HepG2 (cell line): ENCODE results near the gene MYH7B. TPM values are rescaled to one million over a fixed set of nuclear protein-coding genes. Genes with fewer than 3 reads are reported as not detected.
A peak's percentile ranks its signal among the peaks of the same experiment; 100 is the strongest.

Source experiments
- ATAC-seq: fragments of 200-7000 bp; cut with Tn5 transposase; 3 replicates; pipeline ENCODE4 v1.9.1; 2020; ENCODE audit warnings: mild to moderate bottlenecking, moderate library complexity
- BruUV-seq: library from RNA; stranded (reverse); fragments of 400-500 nt; replicated peaks from 2 replicates; lab custom pipeline; 2021; lab: Mats Ljungman, UMichigan
- CTCF ChIA-PET: fragments of 300-600 bp; formaldehyde crosslinking; extraction: SDS; loops from one replicate; lab custom pipeline; 2021; ENCODE audit warnings: low total read pairs, inconsistent platforms, low intra/inter-chr PET ratio; lab: Yijun Ruan, JAX
- POLR2A ChIA-PET: fragments of 350-600 bp; sonication (Branson Sonifier 250); formaldehyde crosslinking; loops from one replicate; lab custom pipeline; 2020; ENCODE audit warnings: antibody characterized with exemption, inconsistent platforms; lab: Yijun Ruan, JAX
- DNase-seq: peaks from one replicate; pipeline ENCODE4 v3.0.0-alpha.2; 2015; ENCODE audit warnings: low spot score
- FAIRE-seq: peaks from 3 replicates; lab custom pipeline; 2011; peaks lifted over from hg19 to GRCh38; lab: Jason Lieb, UNC
- H2AFZ ChIP-seq: one replicate; pipeline ENCODE4 v1.6.1; 2011; ENCODE audit warnings: low read length, inconsistent platforms
- H3K27ac ChIP-seq: fragments of 300-600 bp; 3 replicates; pipeline ENCODE4 v1.8.0; 2011; ENCODE audit warnings: mixed run types, mild to moderate bottlenecking, mixed read lengths, low read length, inconsistent platforms; ENCODE audit not compliant: insufficient read depth; ENCODE audit errors: extremely low read length
- H3K27me3 ChIP-seq, 2 experiments: fragments of 200-600 bp in 1 of 2; 2 replicates in 1 of 2; 3 replicates in 1 of 2; pipeline versions ENCODE4 v1.6.0 to v1.8.0; 2011; ENCODE audit warnings: low read length in 2 of 2, mild to moderate bottlenecking in 2 of 2, moderate library complexity in 2 of 2, inconsistent platforms in 1 of 2; ENCODE audit not compliant: insufficient read depth in 2 of 2, control insufficient read depth in 1 of 2
- H3K36me3 ChIP-seq, 2 experiments: fragments of 200-600 bp in 1 of 2; replicated peaks in 1 of 2; 2 replicates in 1 of 2; 3 replicates in 1 of 2; pipeline versions ENCODE4 v1.5.1 to v1.8.0; 2011; ENCODE audit warnings: low read length in 2 of 2, inconsistent platforms in 1 of 2; ENCODE audit not compliant: insufficient read depth in 2 of 2, control insufficient read depth in 1 of 2
- H3K4me1 ChIP-seq: 2 replicates; pipeline ENCODE4 v1.5.1; 2012; ENCODE audit warnings: low read length, inconsistent platforms; ENCODE audit not compliant: insufficient read depth
- H3K4me2 ChIP-seq: 2 replicates; pipeline ENCODE4 v1.6.0; 2011; ENCODE audit warnings: low read depth, low read length, inconsistent platforms
- H3K4me3 ChIP-seq, 3 experiments: fragments of 200-600 bp in 1 of 3; sonication (generic), shearing (Covaris generic) in 1 of 3; replicated peaks in 1 of 3; 2 replicates each; pipeline ENCODE4 v1.5.1; 2011 to 2016; ENCODE audit warnings: low read length in 3 of 3, inconsistent platforms in 2 of 3, low read depth in 2 of 3, mild to moderate bottlenecking in 2 of 3, control low read depth in 1 of 3, mixed read lengths in 1 of 3; ENCODE audit not compliant: insufficient read depth in 1 of 3
- H3K79me2 ChIP-seq: one replicate; pipeline ENCODE4 v1.6.1; 2011; ENCODE audit warnings: low read length, inconsistent platforms; ENCODE audit not compliant: insufficient read depth
- H3K9ac ChIP-seq: 2 replicates; pipeline ENCODE4 v1.6.0; 2011; ENCODE audit warnings: mild to moderate bottlenecking, low read depth, low read length, inconsistent platforms; ENCODE audit not compliant: insufficient read depth
- H3K9me3 ChIP-seq: 2 replicates; pipeline ENCODE4 v1.5.1; 2012; ENCODE audit warnings: mild to moderate bottlenecking, low read length
- H4K20me1 ChIP-seq: 2 replicates; pipeline ENCODE4 v1.6.0; 2011; ENCODE audit warnings: inconsistent platforms, mild to moderate bottlenecking, low read length, moderate library complexity; ENCODE audit not compliant: insufficient read depth
- AGO1 ChIP-seq: fragments of 200-400 bp; formaldehyde crosslinking; IDR thresholded peaks from 2 replicates; pipeline ENCODE4 v1.6.1; 2017; ENCODE audit warnings: mild to moderate bottlenecking, low read depth, low read length, moderate library complexity; ENCODE audit not compliant: poor library complexity, severe bottlenecking
- AGO2 ChIP-seq: fragments of 200-400 bp; formaldehyde crosslinking; optimal IDR thresholded peaks from 2 replicates; pipeline ENCODE3; 2017; ENCODE audit warnings: mild to moderate bottlenecking, low read depth, low read length, moderate library complexity
- CBX1 ChIP-seq: IDR thresholded peaks from one replicate; pipeline ENCODE4 v1.6.1; 2016; ENCODE audit warnings: antibody characterized with exemption, low read depth
- NFKB2 ChIP-seq: sonication (generic); formaldehyde crosslinking; IDR thresholded peaks from 2 replicates; pipeline ENCODE4 v1.4.0; 2020; ENCODE audit warnings: missing genetic modification reagents, borderline replicate concordance
- NR2F6 ChIP-seq, 2 experiments: IDR thresholded peaks; 2 replicates each; pipeline ENCODE4 v1.6.1; 2016; ENCODE audit warnings: antibody characterized with exemption in 1 of 2, mild to moderate bottlenecking in 1 of 2
- PAF1 ChIP-seq: IDR thresholded peaks from 2 replicates; pipeline ENCODE4 v1.6.1; 2016; ENCODE audit warnings: missing genetic modification reagents, missing compliant biosample characterization
- RBM22 ChIP-seq: fragments of 200-400 bp; formaldehyde crosslinking; optimal IDR thresholded peaks from 2 replicates; pipeline ENCODE3; 2017; ENCODE audit warnings: mild to moderate bottlenecking, low read length, moderate library complexity
- ZC3H13 ChIP-seq: sonication (generic); formaldehyde crosslinking; IDR thresholded peaks from 2 replicates; pipeline ENCODE4 v1.8.1; 2023; ENCODE audit warnings: mild to moderate bottlenecking, missing genetic modification reagents, moderate library complexity
- ZNF460 ChIP-seq: sonication (generic); formaldehyde crosslinking; IDR thresholded peaks from 2 replicates; pipeline ENCODE4 v1.5.1; 2020; ENCODE audit warnings: missing genetic modification reagents, mild to moderate bottlenecking, borderline replicate concordance
- ZNF557 ChIP-seq: sonication (generic); formaldehyde crosslinking; IDR thresholded peaks from 2 replicates; pipeline ENCODE4 v1.4.0; 2020; ENCODE audit warnings: missing genetic modification reagents
- ZNF670 ChIP-seq: sonication (generic); formaldehyde crosslinking; IDR thresholded peaks from 2 replicates; pipeline ENCODE4 v1.8.0; 2022; ENCODE audit warnings: mild to moderate bottlenecking, missing genetic modification reagents, borderline replicate concordance
- ZNF850 ChIP-seq: sonication (generic); formaldehyde crosslinking; conservative IDR thresholded peaks from 2 replicates; pipeline ENCODE4 v1.9.0; 2021; ENCODE audit warnings: mild to moderate bottlenecking, missing genetic modification reagents
- ZSCAN21 ChIP-seq: sonication (generic); formaldehyde crosslinking; IDR thresholded peaks from 2 replicates; pipeline ENCODE4 v1.8.0; 2022; ENCODE audit warnings: mild to moderate bottlenecking, missing genetic modification reagents, moderate library complexity, borderline replicate concordance
- WGBS: methylation state at CpG from one replicate; pipeline ENCODE4 v1.1.6; 2017; ENCODE audit warnings: low lambda C conversion rate; 5-methylcytosine and 5-hydroxymethylcytosine counted together
- in situ Hi-C: cut with HindIII; loops from 2 replicates; pipeline ENCODE4 v1.10.0; 2017; ENCODE audit warnings: low pct_unique_long_range_greater_than_20kb; ENCODE audit not compliant: extremely low pct_ligation_motif_present
- intact Hi-C: fragments of 100-400 bp; cut with micrococcal nuclease; formaldehyde crosslinking; loops from one replicate; pipeline ENCODE4 v1.10.0; 2022; ENCODE audit not compliant: unreplicated experiment
- polyA plus RNA-seq, 8 experiments: library from polyadenylated mRNA; depleted of rRNA in 3 of 8; stranded (reverse) in 7 of 8; unstranded in 1 of 8; fragments of >200 nt; fragmentation: Illumina TruSeq in 4 of 8; extraction: Trizol in 4 of 8; gene quantifications; 2 replicates each; pipeline versions ENCODE4 v1.2.1 to v1.2.3, GENCODE V29; 2011 to 2016; ENCODE audit warnings: low read depth in 4 of 8, missing spikeins in 1 of 8, mixed read lengths in 1 of 8; ENCODE audit not compliant: insufficient read depth in 1 of 8
- total RNA-seq, 5 experiments: library from RNA; depleted of rRNA; stranded (reverse); fragments of >200 nt; fragmentation: Illumina TruSeq; extraction: Trizol; gene quantifications; 2 replicates each; pipeline ENCODE4 v1.2.3, GENCODE V29; 2016; ENCODE audit warnings: low read depth in 1 of 5
- TF ChIP-seq, protein P1 (sequence below): sonication (generic); formaldehyde crosslinking; IDR thresholded peaks from 2 replicates; pipeline ENCODE4 v1.4.0; 2020; ENCODE audit warnings: missing genetic modification reagents
- TF ChIP-seq, protein P2 (sequence below): sonication (generic); formaldehyde crosslinking; IDR thresholded peaks from 2 replicates; pipeline ENCODE4 v1.5.1; 2020; ENCODE audit warnings: mild to moderate bottlenecking, missing genetic modification reagents, moderate library complexity

MYH7B gene
- total and polyA plus RNA-seq, 2 of the 13 experiments (the other 11 are each of a cell fraction or from before 2014, with no cell fraction given): 0.05 to 0.20 TPM

DNA sequence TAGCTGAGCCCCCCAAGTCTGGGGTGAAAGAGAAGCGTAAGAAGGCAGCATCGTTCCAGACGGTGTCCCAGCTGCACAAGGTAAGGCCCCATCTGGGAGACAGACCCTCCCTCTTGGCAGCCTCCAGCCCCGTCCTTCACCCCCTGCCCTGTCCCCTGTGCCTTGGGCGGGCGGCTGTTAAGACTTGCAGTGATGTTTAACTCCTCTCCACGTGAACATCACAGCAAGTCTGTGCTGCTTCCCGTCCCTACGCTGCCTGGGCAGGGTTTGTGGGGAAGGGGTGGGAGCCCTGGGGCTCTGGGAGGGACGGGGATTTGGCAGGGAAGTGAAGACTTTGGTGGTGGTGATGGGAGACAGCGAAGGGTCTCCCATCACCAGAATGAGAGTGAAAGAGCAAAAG, 34.6 kb downstream of the MYH7B start (continued):
- TF ChIP-seq ZNF557 (no peak), ZC3H13 (CRISPR knock-in tag) (0 out of 2 replicates have a peak, but pooled peaks have one; percentile 8), ZNF460 (CRISPR knock-in tag) (no peak), RBM22 (peak; percentile 40), PAF1 (CRISPR knock-in tag) (peak; percentile 30; the same call in 1 of the 2 replicates), CBX1 (no peak)
- TF ChIP-seq, protein P1, sequence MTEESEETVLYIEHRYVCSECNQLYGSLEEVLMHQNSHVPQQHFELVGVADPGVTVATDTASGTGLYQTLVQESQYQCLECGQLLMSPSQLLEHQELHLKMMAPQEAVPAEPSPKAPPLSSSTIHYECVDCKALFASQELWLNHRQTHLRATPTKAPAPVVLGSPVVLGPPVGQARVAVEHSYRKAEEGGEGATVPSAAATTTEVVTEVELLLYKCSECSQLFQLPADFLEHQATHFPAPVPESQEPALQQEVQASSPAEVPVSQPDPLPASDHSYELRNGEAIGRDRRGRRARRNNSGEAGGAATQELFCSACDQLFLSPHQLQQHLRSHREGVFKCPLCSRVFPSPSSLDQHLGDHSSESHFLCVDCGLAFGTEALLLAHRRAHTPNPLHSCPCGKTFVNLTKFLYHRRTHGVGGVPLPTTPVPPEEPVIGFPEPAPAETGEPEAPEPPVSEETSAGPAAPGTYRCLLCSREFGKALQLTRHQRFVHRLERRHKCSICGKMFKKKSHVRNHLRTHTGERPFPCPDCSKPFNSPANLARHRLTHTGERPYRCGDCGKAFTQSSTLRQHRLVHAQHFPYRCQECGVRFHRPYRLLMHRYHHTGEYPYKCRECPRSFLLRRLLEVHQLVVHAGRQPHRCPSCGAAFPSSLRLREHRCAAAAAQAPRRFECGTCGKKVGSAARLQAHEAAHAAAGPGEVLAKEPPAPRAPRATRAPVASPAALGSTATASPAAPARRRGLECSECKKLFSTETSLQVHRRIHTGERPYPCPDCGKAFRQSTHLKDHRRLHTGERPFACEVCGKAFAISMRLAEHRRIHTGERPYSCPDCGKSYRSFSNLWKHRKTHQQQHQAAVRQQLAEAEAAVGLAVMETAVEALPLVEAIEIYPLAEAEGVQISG (CRISPR knock-in tag): no peak

- no TSS peak for BruUV-seq
- no peak overlapping the region for H3K4me3 ChIP-seq
- H3K9me3 ChIP-seq: no peaks in the 10 kb centered on the region
- ChIA-PET CTCF (no interaction called here), POLR2A (no interaction called here)
- no peak overlapping the region for H2AFZ ChIP-seq
- H3K36me3 ChIP-seq: peaks cover 0 to 4% of the 10 kb centered on the region in 2 experiments; a peak in 3 of 5 replicates
- H3K4me1 ChIP-seq: peaks cover 30% of the 10 kb centered on the region
- ATAC-seq (no peak), FAIRE-seq (no peak), DNase-seq (no peak)
- H3K27me3 ChIP-seq: peaks cover 12 to 17% of the 10 kb centered on the region in 2 experiments; a peak in 4 of 5 replicates
- 75% methylated on average over 18 of the region's 18 CpGs for WGBS
- no peak overlapping the region for H3K27ac ChIP-seq
- intact Hi-C loops (no loop called here), in situ Hi-C loops (no loop called here)
- no peak overlapping the region for H3K4me2 ChIP-seq
- no peaks in the 10 kb centered on the region for H3K79me2 ChIP-seq
- H4K20me1 ChIP-seq: no peaks in the 10 kb centered on the region
- H3K9ac ChIP-seq: no peak overlapping the region
- TF ChIP-seq AGO2: peak; percentile 90
- TF ChIP-seq ZNF670 (CRISPR knock-in tag): 0 out of 2 replicates have a peak, but pooled peaks have one; percentile 24
- peak; percentile 53 for TF ChIP-seq AGO1
- no peak for TF ChIP-seq ZSCAN21 (CRISPR knock-in tag)
- TF ChIP-seq NR2F6 (IDR thresholded peaks at IDR 0.05): peak; percentile 46
- TF ChIP-seq NR2F6 (CRISPR knock-in tag; IDR thresholded peaks at IDR 0.05): no peak; the same call in 1 of the 2 replicates
- TF ChIP-seq, protein P2, sequence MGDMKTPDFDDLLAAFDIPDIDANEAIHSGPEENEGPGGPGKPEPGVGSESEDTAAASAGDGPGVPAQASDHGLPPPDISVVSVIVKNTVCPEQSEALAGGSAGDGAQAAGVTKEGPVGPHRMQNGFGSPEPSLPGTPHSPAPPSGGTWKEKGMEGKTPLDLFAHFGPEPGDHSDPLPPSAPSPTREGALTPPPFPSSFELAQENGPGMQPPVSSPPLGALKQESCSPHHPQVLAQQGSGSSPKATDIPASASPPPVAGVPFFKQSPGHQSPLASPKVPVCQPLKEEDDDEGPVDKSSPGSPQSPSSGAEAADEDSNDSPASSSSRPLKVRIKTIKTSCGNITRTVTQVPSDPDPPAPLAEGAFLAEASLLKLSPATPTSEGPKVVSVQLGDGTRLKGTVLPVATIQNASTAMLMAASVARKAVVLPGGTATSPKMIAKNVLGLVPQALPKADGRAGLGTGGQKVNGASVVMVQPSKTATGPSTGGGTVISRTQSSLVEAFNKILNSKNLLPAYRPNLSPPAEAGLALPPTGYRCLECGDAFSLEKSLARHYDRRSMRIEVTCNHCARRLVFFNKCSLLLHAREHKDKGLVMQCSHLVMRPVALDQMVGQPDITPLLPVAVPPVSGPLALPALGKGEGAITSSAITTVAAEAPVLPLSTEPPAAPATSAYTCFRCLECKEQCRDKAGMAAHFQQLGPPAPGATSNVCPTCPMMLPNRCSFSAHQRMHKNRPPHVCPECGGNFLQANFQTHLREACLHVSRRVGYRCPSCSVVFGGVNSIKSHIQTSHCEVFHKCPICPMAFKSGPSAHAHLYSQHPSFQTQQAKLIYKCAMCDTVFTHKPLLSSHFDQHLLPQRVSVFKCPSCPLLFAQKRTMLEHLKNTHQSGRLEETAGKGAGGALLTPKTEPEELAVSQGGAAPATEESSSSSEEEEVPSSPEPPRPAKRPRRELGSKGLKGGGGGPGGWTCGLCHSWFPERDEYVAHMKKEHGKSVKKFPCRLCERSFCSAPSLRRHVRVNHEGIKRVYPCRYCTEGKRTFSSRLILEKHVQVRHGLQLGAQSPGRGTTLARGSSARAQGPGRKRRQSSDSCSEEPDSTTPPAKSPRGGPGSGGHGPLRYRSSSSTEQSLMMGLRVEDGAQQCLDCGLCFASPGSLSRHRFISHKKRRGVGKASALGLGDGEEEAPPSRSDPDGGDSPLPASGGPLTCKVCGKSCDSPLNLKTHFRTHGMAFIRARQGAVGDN: peak; percentile 27; the same call in 1 of the 2 replicates
- peak; percentile 42; the same call in 1 of the 2 replicates for TF ChIP-seq ZC3H13 (CRISPR knock-in tag)
- 0 out of 2 replicates have a peak, but pooled peaks have one; percentile 34 for TF ChIP-seq ZNF850 (CRISPR knock-in tag)
- 0 out of 2 replicates have a peak, but pooled peaks have one; percentile 31 for TF ChIP-seq NFKB2 (CRISPR knock-in tag)
These were observed 35.1 kb downstream of the MYH7B start for GRCh38 chr20:34990661-34991214.
